RWPE1 (cell line): ENCODE results near the gene ARHGEF7.

ENCODE experiments used
- CTCF ChIA-PET: fragments of 350-600 bp; sonication (Branson Sonifier 250); formaldehyde crosslinking; extraction: SDS; loops from one replicate; lab custom pipeline; 2021; lab: Yijun Ruan, JAX
- POLR2A ChIA-PET: fragments of 400-600 bp; formaldehyde crosslinking; extraction: SDS; loops from one replicate; lab custom pipeline; 2020; ENCODE audit warnings: antibody characterized with exemption; ENCODE audit not compliant: low non-redundant PET; lab: Yijun Ruan, JAX
- DNase-seq: peaks from one replicate; pipeline ENCODE4 v3.0.0; 2012; ENCODE audit warnings: low spot score
- H3K27ac ChIP-seq: fragments of 450-650 bp; 2 replicates; pipeline ENCODE4 v1.5.1; 2017
- CTCF ChIP-seq: fragments of 450-650 bp; conservative IDR thresholded peaks from 2 replicates; pipeline ENCODE4 v1.5.1; 2017; ENCODE audit warnings: low read depth, mild to moderate bottlenecking

Gene ARHGEF7

DNA sequence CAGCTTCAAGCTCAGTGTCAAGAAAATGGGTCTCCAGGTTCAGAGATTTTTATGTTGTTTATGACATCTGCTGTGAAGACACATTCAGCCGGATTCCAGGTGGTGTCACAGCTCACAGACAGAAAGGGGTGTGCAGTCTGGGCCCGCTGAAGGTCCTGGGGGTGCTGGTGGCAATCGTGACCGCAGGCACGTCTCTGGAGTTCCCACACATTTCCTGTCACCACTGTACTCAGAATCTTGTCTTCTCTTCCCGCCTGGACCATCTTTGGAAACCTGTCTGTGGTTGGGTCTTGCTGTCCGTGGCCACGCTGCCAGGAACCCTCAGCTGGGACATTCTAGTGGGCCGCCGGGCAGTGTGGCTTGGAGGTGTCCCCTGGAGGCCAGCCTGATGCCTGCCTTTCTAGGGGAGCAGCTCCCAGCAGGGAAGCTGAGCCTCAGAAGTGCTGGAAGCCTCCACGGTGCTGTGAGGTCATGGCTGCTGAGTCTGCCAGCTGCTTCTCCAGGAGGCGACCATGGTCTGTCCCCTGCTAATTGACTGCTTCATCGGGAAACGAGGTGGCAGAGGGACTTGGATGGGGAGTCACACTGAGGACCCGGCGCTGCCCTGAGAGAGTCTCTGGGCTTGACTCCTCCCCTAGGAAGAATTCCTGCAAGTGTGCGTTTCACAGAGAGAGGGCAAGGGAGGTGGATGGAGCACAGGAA, 209.0 kb downstream of the ARHGEF7 start:
- DNase-seq: no peak
- no peak overlapping the region for H3K27ac ChIP-seq
- CTCF ChIA-PET: no interaction called here
- no peak for TF ChIP-seq CTCF
- POLR2A ChIA-PET: no interaction called here

DNA sequence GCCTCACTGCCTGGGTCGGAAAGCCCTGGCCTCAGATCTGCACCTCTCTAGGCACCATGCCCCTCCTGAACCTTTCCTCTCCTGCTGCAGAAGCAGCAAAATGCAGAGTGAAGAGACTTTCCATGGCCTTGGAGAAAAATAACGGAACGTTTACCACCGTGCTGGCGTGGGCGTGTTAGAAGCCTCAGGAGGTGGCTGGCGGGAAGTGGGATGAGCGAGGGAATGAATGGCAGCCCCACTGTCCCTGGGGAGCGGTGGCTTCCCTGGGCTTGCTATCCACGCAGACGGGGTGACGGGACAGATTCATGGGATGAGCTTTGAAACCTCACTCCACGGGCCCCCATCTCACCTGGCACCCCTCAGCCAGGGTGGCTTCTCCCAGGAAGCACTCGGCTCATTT, 209.6 kb downstream of the ARHGEF7 start:
- CTCF ChIA-PET: no interaction called here

GRCh38 chr13:111325146-111325890, 210.2 kb downstream of the ARHGEF7 start:
- no peak for TF ChIP-seq CTCF
- CTCF ChIA-PET: no interaction called here

More for the DNA sequence above, 209.6 kb downstream of the ARHGEF7 start:
- no peak for TF ChIP-seq CTCF
- H3K27ac ChIP-seq: no peak overlapping the region
- POLR2A ChIA-PET: no interaction called here
- DNase-seq: no peak

DNA sequence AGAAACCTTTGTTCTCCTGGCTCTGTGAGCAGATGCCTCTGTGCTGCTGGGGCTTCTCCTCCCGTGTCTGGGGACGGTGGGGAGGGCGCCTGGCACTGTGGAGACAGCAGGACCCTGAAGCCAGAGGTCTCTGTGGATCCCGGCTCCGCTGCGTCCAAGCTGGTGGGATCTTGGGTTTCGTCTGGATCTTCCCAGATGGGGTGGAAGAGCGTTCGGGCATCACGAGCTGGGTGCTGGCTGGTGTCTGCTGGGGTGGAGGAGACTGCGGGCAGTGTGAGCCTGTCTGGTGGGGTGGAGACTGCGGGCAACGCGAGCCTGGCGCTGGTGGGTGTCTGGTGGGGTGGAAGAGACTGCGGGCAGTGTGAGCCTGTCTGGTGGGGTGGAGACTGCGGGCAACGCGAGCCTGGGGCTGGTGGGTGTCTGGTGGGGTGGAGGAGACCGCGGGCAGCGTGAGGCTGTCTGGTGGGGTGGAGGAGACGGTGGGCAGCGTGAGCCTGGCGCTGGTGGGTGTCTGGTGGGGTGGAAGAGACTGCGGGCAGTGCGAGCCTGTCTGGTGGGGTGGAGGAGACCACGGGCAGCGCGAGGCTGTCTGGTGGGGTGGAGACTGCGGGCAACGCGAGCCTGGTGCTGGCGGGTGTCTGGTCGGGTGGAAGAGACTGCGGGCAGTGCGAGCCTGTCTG, 211.0 kb downstream of the ARHGEF7 start:
- no peak overlapping the region for H3K27ac ChIP-seq

More at GRCh38 chr13:111325146-111325890, 210.2 kb downstream of the ARHGEF7 start:
- POLR2A ChIA-PET: no interaction called here
- H3K27ac ChIP-seq: no peak overlapping the region
- no peak for DNase-seq

GRCh38 chr13:111326621-111326965, 211.5 kb downstream of the ARHGEF7 start:
- H3K27ac ChIP-seq: no peak overlapping the region
- no peak for DNase-seq
- CTCF ChIA-PET: no interaction called here
- no peak for TF ChIP-seq CTCF
- POLR2A ChIA-PET: no interaction called here

More for the DNA sequence above, 211.0 kb downstream of the ARHGEF7 start:
- ChIA-PET POLR2A (no interaction called here), CTCF (no interaction called here)
- no peak for DNase-seq
- no peak for TF ChIP-seq CTCF

- ChIA-PET POLR2A (no interaction called here), CTCF (no interaction called here)
- no peak for TF ChIP-seq CTCF
- H3K27ac ChIP-seq: no peak overlapping the region
- DNase-seq: no peak
Measured at GRCh38 chr13:111326981-111327642, 212.0 kb downstream of the ARHGEF7 start.
